AG04450 (cell line): ENCODE results near the gene SMAP1. TPM values are rescaled to one million over a fixed set of nuclear protein-coding genes. Genes with fewer than 3 reads are reported as not detected.

ENCODE experiments used
- CTCF ChIA-PET: fragments of 300-600, 350-600 bp; formaldehyde crosslinking; extraction: SDS; loops from one replicate; lab custom pipeline; 2022; ENCODE audit warnings: antibody characterized with exemption, inconsistent platforms; lab: Charles Lee
- POLR2A ChIA-PET: fragments of 350-600 bp; formaldehyde crosslinking; extraction: SDS; loops from one replicate; lab custom pipeline; 2021; ENCODE audit warnings: antibody characterized with exemption, inconsistent platforms; lab: Yijun Ruan, JAX
- DNase-seq: peaks from one replicate; pipeline ENCODE4 v3.0.0-alpha.2; 2011; ENCODE audit warnings: low read depth, low spot score
- H3K27ac ChIP-seq: one replicate; pipeline ENCODE4 v1.5.1; 2012; ENCODE audit warnings: low read depth, low read length, control low read depth
- H3K27me3 ChIP-seq: one replicate; pipeline ENCODE4 v1.6.0; 2012; ENCODE audit warnings: low read length; ENCODE audit not compliant: control insufficient read depth, insufficient read depth
- H3K4me3 ChIP-seq: 2 replicates; pipeline ENCODE4 v1.5.1; 2011; ENCODE audit warnings: mild to moderate bottlenecking, low read depth, low read length, control low read depth
- H3K9me3 ChIP-seq: 2 replicates; pipeline ENCODE4 v1.5.1; 2012; ENCODE audit warnings: low read length; ENCODE audit not compliant: control insufficient read depth, insufficient read depth
- polyA plus RNA-seq: library from polyadenylated mRNA; depleted of rRNA; stranded (reverse); fragments of >200 nt; gene quantifications from 2 replicates; pipeline ENCODE4 v1.2.3, GENCODE V29; 2011
- TF ChIP-seq, protein P1 (sequence below): IDR thresholded peaks from 2 replicates; pipeline ENCODE4 v1.5.1; 2011; ENCODE audit warnings: low read depth, low read length, control low read depth, inconsistent platforms

The SMAP1 gene
- polyA plus RNA-seq, 1 experiment, result 25.0 TPM

DNA sequence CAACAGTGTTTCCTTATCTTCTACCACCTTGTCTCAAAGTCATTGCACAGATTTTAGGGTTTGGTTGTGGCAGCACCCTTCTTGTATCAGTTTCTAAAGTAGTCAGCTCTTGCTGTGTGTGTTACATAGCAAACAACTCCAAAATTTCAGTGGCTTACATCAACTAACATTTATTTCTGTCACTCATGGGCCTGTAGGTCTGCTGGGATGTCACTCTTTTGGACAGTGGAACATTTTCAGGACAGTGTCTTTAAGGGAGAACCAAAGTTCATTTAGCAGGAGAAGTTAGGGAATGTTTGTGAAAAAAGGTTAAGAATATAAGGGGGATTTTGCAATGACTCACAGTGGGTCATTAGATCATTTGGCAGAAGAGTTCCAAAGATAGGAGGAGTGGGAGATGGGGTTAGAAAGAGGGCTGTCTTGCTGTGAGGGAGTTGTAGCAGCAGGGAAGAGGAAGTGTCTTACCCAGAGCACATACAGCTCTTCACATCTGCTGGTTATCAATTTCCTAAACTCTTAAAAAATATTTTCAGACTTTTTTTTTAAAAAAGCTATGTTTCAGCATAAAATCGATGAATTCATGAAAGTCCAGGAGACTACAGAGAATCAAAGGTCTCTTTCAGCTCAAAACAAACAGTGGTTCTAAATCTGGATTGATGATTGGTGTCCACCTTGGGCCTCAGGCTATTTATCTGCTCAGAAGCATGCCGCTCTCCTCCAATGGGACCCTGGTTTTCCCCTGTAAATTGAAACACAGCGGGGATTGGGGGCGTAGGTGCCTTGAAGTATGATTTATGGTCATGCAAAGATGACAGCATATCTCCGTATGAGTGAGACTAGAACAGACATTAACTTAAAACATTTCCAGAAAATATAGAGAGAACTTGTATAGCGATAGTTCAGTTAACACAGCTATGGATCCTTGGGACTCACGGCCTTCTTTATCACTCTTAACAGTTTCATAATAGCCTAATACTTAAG is 171.9 kb downstream of the SMAP1 start:
- TF ChIP-seq, protein P1, sequence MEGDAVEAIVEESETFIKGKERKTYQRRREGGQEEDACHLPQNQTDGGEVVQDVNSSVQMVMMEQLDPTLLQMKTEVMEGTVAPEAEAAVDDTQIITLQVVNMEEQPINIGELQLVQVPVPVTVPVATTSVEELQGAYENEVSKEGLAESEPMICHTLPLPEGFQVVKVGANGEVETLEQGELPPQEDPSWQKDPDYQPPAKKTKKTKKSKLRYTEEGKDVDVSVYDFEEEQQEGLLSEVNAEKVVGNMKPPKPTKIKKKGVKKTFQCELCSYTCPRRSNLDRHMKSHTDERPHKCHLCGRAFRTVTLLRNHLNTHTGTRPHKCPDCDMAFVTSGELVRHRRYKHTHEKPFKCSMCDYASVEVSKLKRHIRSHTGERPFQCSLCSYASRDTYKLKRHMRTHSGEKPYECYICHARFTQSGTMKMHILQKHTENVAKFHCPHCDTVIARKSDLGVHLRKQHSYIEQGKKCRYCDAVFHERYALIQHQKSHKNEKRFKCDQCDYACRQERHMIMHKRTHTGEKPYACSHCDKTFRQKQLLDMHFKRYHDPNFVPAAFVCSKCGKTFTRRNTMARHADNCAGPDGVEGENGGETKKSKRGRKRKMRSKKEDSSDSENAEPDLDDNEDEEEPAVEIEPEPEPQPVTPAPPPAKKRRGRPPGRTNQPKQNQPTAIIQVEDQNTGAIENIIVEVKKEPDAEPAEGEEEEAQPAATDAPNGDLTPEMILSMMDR, result no peak

DNA sequence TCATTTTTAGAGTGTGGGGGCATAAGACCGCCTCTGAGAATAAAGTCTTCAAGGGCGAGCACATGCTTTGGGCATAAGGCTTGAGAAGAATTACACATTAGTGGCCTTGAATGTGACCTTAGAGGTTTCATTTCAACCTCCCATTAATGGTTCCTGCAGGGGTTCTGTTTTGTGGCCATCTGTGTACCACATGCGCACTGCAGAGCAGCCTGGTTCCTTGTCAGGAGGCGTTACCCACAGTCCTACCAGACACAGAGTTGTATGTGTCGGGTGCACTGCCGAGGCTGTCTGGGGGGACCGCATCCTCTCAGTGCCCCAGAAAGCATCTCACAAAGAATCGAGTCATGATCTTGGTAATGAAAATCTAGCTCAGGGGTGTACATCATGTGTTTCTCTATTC is 173.4 kb downstream of the SMAP1 start:
- no peak overlapping the region for H3K27ac ChIP-seq
- ChIA-PET POLR2A (no interaction called here), CTCF (no interaction called here)
- H3K9me3 ChIP-seq, result no peaks in the 10 kb centered on the region
- DNase-seq, result no peak
- H3K27me3 ChIP-seq, result no peaks in the 10 kb centered on the region
- H3K4me3 ChIP-seq, result no peak overlapping the region
- TF ChIP-seq, protein P1, result no peak

More for the DNA sequence above, 171.9 kb downstream of the SMAP1 start:
- no peaks in the 10 kb centered on the region for H3K27me3 ChIP-seq
- no peak overlapping the region for H3K27ac ChIP-seq
- no peaks in the 10 kb centered on the region for H3K9me3 ChIP-seq
- no peak for DNase-seq
- ChIA-PET POLR2A (interaction anchor here (0.6 kb wide), 1 partner anchor 502 kb away, joined by 4 read pairs; no protein-coding TSS in a partner anchor), CTCF (interaction anchor here (0.5 to 1.4 kb wide), 3 partner anchors 44 to 458 kb away, joined by 3 to 5 read pairs (median 4); no protein-coding TSS in a partner anchor)
- no peak overlapping the region for H3K4me3 ChIP-seq

- TF ChIP-seq, protein P1, result no peak
- Histone ChIP-seq H3K9me3 (no peaks in the 10 kb centered on the region), H3K27ac (no peak overlapping the region), H3K27me3 (no peaks in the 10 kb centered on the region), H3K4me3 (no peak overlapping the region)
- CTCF ChIA-PET, result interaction anchor here (0.6 kb wide), 1 partner anchor 533 kb away, joined by 3 read pairs; no protein-coding TSS in a partner anchor
- no peak for DNase-seq
- POLR2A ChIA-PET, result no interaction called here
These were observed 174.9 kb downstream of the SMAP1 start for GRCh38 chr6:70842541-70842940.

DNA sequence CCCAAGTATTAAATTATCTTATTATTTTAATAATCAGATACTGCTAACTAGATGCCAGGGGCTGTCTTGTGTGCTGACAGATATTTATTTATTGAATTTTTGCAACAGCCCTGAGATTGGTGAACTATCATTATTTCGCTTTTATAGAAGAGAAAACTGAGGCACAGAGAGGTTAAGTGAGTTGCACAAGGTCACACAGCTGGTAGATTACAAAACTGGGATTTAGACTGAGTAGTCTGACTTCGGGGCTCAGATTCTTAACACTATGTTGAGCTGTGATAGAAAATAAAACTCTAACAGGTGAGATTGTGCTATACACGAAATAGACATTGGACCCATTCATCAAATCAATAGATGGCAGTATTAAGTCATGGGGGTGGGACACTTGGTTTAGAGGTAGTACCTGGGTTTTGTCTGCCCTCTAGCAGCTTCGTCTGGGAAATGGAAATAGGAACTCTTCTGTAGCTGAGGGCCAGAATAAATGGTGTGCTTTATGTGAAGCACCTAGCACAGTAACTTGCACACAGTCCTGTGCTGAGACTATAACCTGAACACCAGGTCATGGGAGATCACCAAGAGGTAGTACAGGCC is 175.7 kb downstream of the SMAP1 start:
- no peak for DNase-seq
- no peak overlapping the region for H3K27ac ChIP-seq
- no peaks in the 10 kb centered on the region for H3K9me3 ChIP-seq
- TF ChIP-seq, protein P1, result no peak
- ChIA-PET CTCF (interaction anchor here (0.6 kb wide), 1 partner anchor 52 kb away, joined by 7 read pairs; no protein-coding TSS in a partner anchor), POLR2A (no interaction called here)
- H3K27me3 ChIP-seq, result no peaks in the 10 kb centered on the region
- no peak overlapping the region for H3K4me3 ChIP-seq
